ENCODE data around the gene F12.
A peak's percentile ranks its signal among the peaks of the same experiment; 100 is the strongest.

DNA sequence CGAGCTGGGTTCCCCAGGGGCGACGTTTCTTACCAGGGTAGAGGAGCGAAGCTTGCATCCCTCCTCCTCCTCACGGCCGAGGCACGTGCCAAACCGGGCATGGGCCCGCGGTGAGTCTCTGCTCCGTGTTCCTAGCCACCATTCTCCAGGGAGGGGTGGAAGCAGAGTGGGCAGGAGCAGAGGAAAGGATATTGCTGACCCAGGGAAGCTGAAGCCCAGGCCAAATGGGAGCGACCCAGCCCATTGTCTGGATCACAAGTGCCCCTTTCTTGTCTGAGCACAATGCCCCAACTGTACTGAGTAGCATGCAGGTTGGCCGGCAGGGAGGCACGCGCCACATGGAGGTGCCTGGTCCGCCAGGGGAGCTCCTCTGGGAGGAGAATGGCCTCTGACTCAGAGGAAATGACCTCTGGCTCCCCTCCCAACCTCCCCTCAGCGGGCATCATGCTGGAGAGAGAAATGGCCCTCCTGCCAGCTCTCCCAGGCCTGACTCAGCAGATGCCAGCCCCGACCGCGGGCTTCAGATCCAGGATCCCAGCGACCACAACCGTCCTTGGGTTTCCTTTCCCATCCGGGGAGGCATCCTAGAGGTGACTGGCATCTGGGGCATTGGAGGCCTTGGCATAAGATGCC lies 38.4 kb upstream of the F12 start:
- TF ChIP-seq, protein P1, sequence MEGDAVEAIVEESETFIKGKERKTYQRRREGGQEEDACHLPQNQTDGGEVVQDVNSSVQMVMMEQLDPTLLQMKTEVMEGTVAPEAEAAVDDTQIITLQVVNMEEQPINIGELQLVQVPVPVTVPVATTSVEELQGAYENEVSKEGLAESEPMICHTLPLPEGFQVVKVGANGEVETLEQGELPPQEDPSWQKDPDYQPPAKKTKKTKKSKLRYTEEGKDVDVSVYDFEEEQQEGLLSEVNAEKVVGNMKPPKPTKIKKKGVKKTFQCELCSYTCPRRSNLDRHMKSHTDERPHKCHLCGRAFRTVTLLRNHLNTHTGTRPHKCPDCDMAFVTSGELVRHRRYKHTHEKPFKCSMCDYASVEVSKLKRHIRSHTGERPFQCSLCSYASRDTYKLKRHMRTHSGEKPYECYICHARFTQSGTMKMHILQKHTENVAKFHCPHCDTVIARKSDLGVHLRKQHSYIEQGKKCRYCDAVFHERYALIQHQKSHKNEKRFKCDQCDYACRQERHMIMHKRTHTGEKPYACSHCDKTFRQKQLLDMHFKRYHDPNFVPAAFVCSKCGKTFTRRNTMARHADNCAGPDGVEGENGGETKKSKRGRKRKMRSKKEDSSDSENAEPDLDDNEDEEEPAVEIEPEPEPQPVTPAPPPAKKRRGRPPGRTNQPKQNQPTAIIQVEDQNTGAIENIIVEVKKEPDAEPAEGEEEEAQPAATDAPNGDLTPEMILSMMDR (IDR thresholded peaks at IDR 0.05; ENCODE audit: insufficient read depth, low read length) = no peak
- TF ChIP-seq GABPA (IDR thresholded peaks at IDR 0.05; ENCODE audit: low read depth) (no peak), SPI1 (IDR thresholded peaks at IDR 0.05; ENCODE audit: borderline replicate concordance, low read depth) (no peak), POLR2AphosphoS5 (IDR thresholded peaks at IDR 0.05; ENCODE audit: low read depth) (peak; percentile 51; the same call in 1 of the 2 replicates)
- TF ChIP-seq, protein P2, sequence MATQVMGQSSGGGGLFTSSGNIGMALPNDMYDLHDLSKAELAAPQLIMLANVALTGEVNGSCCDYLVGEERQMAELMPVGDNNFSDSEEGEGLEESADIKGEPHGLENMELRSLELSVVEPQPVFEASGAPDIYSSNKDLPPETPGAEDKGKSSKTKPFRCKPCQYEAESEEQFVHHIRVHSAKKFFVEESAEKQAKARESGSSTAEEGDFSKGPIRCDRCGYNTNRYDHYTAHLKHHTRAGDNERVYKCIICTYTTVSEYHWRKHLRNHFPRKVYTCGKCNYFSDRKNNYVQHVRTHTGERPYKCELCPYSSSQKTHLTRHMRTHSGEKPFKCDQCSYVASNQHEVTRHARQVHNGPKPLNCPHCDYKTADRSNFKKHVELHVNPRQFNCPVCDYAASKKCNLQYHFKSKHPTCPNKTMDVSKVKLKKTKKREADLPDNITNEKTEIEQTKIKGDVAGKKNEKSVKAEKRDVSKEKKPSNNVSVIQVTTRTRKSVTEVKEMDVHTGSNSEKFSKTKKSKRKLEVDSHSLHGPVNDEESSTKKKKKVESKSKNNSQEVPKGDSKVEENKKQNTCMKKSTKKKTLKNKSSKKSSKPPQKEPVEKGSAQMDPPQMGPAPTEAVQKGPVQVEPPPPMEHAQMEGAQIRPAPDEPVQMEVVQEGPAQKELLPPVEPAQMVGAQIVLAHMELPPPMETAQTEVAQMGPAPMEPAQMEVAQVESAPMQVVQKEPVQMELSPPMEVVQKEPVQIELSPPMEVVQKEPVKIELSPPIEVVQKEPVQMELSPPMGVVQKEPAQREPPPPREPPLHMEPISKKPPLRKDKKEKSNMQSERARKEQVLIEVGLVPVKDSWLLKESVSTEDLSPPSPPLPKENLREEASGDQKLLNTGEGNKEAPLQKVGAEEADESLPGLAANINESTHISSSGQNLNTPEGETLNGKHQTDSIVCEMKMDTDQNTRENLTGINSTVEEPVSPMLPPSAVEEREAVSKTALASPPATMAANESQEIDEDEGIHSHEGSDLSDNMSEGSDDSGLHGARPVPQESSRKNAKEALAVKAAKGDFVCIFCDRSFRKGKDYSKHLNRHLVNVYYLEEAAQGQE (IDR thresholded peaks at IDR 0.05; ENCODE audit: insufficient replicate concordance, low read depth) = no peak

Measured in HL-60 (cell line).